ENCODE data around the gene RHBDL2. TPM values are rescaled to one million over a fixed set of nuclear protein-coding genes. Genes with fewer than 3 reads are reported as not detected.

RHBDL2 gene
- total and polyA plus RNA-seq, 2 donors (not counting 1 experiment from before 2014, with no cell fraction given), result not detected

- Histone ChIP-seq H3K27ac (ENCODE audit: low read length in 2 of 2) (peak within 1 kb of the TSS; percentile 82 to 91), H3K79me2 (ENCODE audit: control insufficient read depth, insufficient read depth, low read length) (peaks cover 61% of the 10 kb centered on the region), H3K27me3 (replicated peaks in 1 of 4; ENCODE audit: control extremely low read depth in 1 of 4, control insufficient read depth in 3 of 4, insufficient read depth in 4 of 4, low read length in 3 of 4) (no peaks in the 10 kb centered on the region), H3K4me1 (ENCODE audit: control insufficient read depth in 2 of 2, insufficient read depth in 2 of 2, low read length in 2 of 2) (peaks cover 22 to 31% of the 10 kb centered on the region in 2 donors), H3K9ac (ENCODE audit: low read length) (peak within 1 kb of the TSS; percentile 74), H3K36me3 (replicated peaks in 1 of 2; ENCODE audit: control extremely low read depth in 1 of 2, control insufficient read depth in 1 of 2, extremely low read depth in 1 of 2, insufficient read depth in 2 of 2, low read length in 1 of 2) (peaks cover 0 to 30% of the 10 kb centered on the region in 2 experiments), H4K20me1 (ENCODE audit: control insufficient read depth, insufficient read depth, low read length, poor library complexity, severe bottlenecking) (peaks cover 28% of the 10 kb centered on the region), H3K4me2 (replicated peaks; ENCODE audit: low read depth, low read length, poor library complexity, severe bottlenecking) (peak within 1 kb of the TSS; percentile 73), H3K4me3 (ENCODE audit: control extremely low read depth in 1 of 5, extremely low read depth in 1 of 5, insufficient read depth in 1 of 5, low read depth in 2 of 5, low read length in 4 of 5) (peak within 1 kb of the TSS; percentile 68 to 92 (median 85)), H2AFZ (ENCODE audit: insufficient read depth, low read depth, low read length, poor library complexity, severe bottlenecking) (peak within 1 kb of the TSS; percentile 77), H3K9me3 (ENCODE audit: control extremely low read depth in 1 of 3, control insufficient read depth in 2 of 3, insufficient read depth in 1 of 3, low read length in 2 of 3) (no peaks in the 10 kb centered on the region)
- H3K27me3 Mint-ChIP-seq, result no peaks in the 10 kb centered on the region
- peak within 1 kb of the TSS; percentile 96 for H3K27ac Mint-ChIP-seq
- no peak for TF ChIP-seq EZH2 (IDR thresholded peaks at IDR 0.05; ENCODE audit: borderline replicate concordance, insufficient read depth, low read depth, low read length, poor library complexity, severe bottlenecking)
- TF ChIP-seq, protein P1, sequence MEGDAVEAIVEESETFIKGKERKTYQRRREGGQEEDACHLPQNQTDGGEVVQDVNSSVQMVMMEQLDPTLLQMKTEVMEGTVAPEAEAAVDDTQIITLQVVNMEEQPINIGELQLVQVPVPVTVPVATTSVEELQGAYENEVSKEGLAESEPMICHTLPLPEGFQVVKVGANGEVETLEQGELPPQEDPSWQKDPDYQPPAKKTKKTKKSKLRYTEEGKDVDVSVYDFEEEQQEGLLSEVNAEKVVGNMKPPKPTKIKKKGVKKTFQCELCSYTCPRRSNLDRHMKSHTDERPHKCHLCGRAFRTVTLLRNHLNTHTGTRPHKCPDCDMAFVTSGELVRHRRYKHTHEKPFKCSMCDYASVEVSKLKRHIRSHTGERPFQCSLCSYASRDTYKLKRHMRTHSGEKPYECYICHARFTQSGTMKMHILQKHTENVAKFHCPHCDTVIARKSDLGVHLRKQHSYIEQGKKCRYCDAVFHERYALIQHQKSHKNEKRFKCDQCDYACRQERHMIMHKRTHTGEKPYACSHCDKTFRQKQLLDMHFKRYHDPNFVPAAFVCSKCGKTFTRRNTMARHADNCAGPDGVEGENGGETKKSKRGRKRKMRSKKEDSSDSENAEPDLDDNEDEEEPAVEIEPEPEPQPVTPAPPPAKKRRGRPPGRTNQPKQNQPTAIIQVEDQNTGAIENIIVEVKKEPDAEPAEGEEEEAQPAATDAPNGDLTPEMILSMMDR (IDR thresholded peaks at IDR 0.05), result no peak
- DNase-seq, result peak; percentile 98
- peak; percentile 92 for ATAC-seq (ENCODE audit: low read depth)
- ChIA-PET POLR2A (interaction anchor here (1.0 to 3.1 kb wide), 2 partner anchors 13 to 133 kb away, joined by 3 to 16 read pairs; partner anchors contain the start of gene MYCBP), CTCF (interaction anchor here (0.6 kb wide), 1 partner anchor 875 kb away, joined by 3 read pairs; no protein-coding TSS in a partner anchor)
- H3K9me3 Mint-ChIP-seq (ENCODE audit: insufficient read depth), result no peaks in the 10 kb centered on the region
- intact Hi-C loops (cut with micrococcal nuclease), result loop anchor here (1.0 to 5.0 kb wide), 8 partner anchors 13 to 1383 kb away; partner anchors contain the start of genes MYCBP and NDUFS5
- WGBS (ENCODE audit: insufficient coverage), result under 1% methylated on average over 70 of the region's 70 CpGs
- H3K4me3 Mint-ChIP-seq, result peak within 1 kb of the TSS; percentile 93
- peaks cover 53% of the 10 kb centered on the region for H3K4me1 Mint-ChIP-seq
These were observed 81.8 kb downstream of the RHBDL2 start, which contains the start of gene RRAGC for GRCh38 chr1:38859561-38860453. RRAGC (minus strand) TSS chr1:38859772; CDS start chr1:38859646, 126 bp downstream.

Data from B cell (primary cell).